Thoracic aorta (tissue), 2 donors: Measurements from ENCODE around the gene HMGB3. TPM values are rescaled to one million over a fixed set of nuclear protein-coding genes. Genes with fewer than 3 reads are reported as not detected.
"Not testable (repeated sequence)": the region's sequence is repeated elsewhere in the genome, so short reads cannot be mapped to it uniquely, and the experiment has no call there.

ENCODE experiments used
- ATAC-seq: fragments of 150-250 bp; one replicate; pipeline ENCODE4 v1.8.0; 2017; ENCODE audit warnings: low read depth; ENCODE audit not compliant: insufficient number of reproducible peaks, low FRiP score
- DNase-seq: peaks from one replicate; pipeline ENCODE4 v3.0.0-alpha.2; 2020; ENCODE audit warnings: low spot score
- H3K27ac ChIP-seq, 2 donors: fragments of 200-600 bp; sonication (generic); 1 replicate in 1 of 2; 2 replicates in 1 of 2; pipeline ENCODE4 v1.5.1; 2016; ENCODE audit warnings: mild to moderate bottlenecking in 2 of 2, moderate library complexity in 2 of 2
- H3K27me3 ChIP-seq: fragments of 200-600 bp; sonication (generic); replicated peaks from 2 replicates; pipeline ENCODE4 v1.6.0; 2016; ENCODE audit warnings: mild to moderate bottlenecking; ENCODE audit not compliant: insufficient read depth
- H3K36me3 ChIP-seq: fragments of 200-600 bp; sonication (generic); one replicate; pipeline ENCODE4 v1.5.1; 2016
- H3K4me1 ChIP-seq, 2 donors: fragments of 200-600 bp; sonication (generic); 1 replicate in 1 of 2; 2 replicates in 1 of 2; pipeline versions ENCODE4 v1.5.1 to v1.6.0; 2016; ENCODE audit warnings: low read depth in 2 of 2, mild to moderate bottlenecking in 1 of 2; ENCODE audit not compliant: control insufficient read depth in 1 of 2
- H3K4me3 ChIP-seq: fragments of 200-600 bp; sonication (generic); 2 replicates; pipeline ENCODE4 v1.5.1; 2016; ENCODE audit warnings: mild to moderate bottlenecking
- H3K9me3 ChIP-seq: fragments of 200-600 bp; sonication (generic); 2 replicates; pipeline ENCODE4 v1.5.1; 2016
- CTCF ChIP-seq: fragments of 200-600 bp; sonication (generic); IDR thresholded peaks from one replicate; pipeline ENCODE4 v1.5.1; 2019; ENCODE audit warnings: antibody characterized with exemption
- total RNA-seq, 2 donors: library from RNA; depleted of rRNA; stranded (reverse); fragments of >200 nt; gene quantifications; one replicate each; pipeline versions ENCODE4 v1.1.0 to v1.2.3, GENCODE V29; 2016

HMGB3 gene
- total RNA-seq, 2 donors from 2014 or later = 0.41 to 3.2 TPM

- no peak for ATAC-seq
- Histone ChIP-seq H3K4me1 (peaks cover 0 to 5% of the 10 kb centered on the region in 2 donors), H3K27ac (no peak overlapping the region), H3K36me3 (no peaks in the 10 kb centered on the region), H3K4me3 (peak overlapping the region; percentile 68), H3K27me3 (no peaks in the 10 kb centered on the region), H3K9me3 (no peaks in the 10 kb centered on the region)
- TF ChIP-seq CTCF = no peak
- no peak for DNase-seq
Observed at GRCh38 chrX:150984169-150984824, 1.2 kb downstream of the HMGB3 start.

- H3K36me3 ChIP-seq, H3K27me3 ChIP-seq, H3K4me3 ChIP-seq, DNase-seq, H3K9me3 ChIP-seq, H3K27ac ChIP-seq, ATAC-seq, H3K4me1 ChIP-seq: not testable (repeated sequence)
Observed at GRCh38 chrX:150987687-150988086, 4.6 kb downstream of the HMGB3 start.

- no peak for DNase-seq
- no peak overlapping the region for H3K4me3 ChIP-seq
- ATAC-seq = no peak
- H3K27ac ChIP-seq = no peak overlapping the region
- H3K27me3 ChIP-seq = no peaks in the 10 kb centered on the region
- no peaks in the 10 kb centered on the region for H3K36me3 ChIP-seq
- TF ChIP-seq CTCF = no peak
- H3K4me1 ChIP-seq = peaks cover 0 to 5% of the 10 kb centered on the region in 2 donors
- no peaks in the 10 kb centered on the region for H3K9me3 ChIP-seq
Observed at GRCh38 chrX:150989420-150989819, 6.3 kb downstream of the HMGB3 start.

- Histone ChIP-seq H3K27me3 (no peaks in the 10 kb centered on the region), H3K27ac (no peak overlapping the region), H3K36me3 (no peaks in the 10 kb centered on the region), H3K9me3 (no peaks in the 10 kb centered on the region), H3K4me1 (no peaks in the 10 kb centered on the region), H3K4me3 (no peak overlapping the region)
- ATAC-seq (no peak), DNase-seq (no peak)
- TF ChIP-seq CTCF = no peak
Observed at GRCh38 chrX:150990910-150991309, 7.8 kb downstream of the HMGB3 start.

GRCh38 chrX:151000861-151001331, 17.8 kb downstream of the HMGB3 start:
- TF ChIP-seq CTCF = no peak
- Histone ChIP-seq H3K27me3 (no peaks in the 10 kb centered on the region), H3K9me3 (no peaks in the 10 kb centered on the region), H3K27ac (no peak overlapping the region), H3K4me1 (no peaks in the 10 kb centered on the region), H3K36me3 (no peaks in the 10 kb centered on the region), H3K4me3 (no peak overlapping the region)
- no peak for ATAC-seq
- no peak for DNase-seq

- Histone ChIP-seq H3K36me3 (no peaks in the 10 kb centered on the region), H3K27ac (no peak overlapping the region), H3K9me3 (no peaks in the 10 kb centered on the region), H3K27me3 (no peaks in the 10 kb centered on the region), H3K4me3 (no peak overlapping the region), H3K4me1 (no peaks in the 10 kb centered on the region)
- no peak for ATAC-seq
- DNase-seq = no peak
- TF ChIP-seq CTCF = no peak
Observed at GRCh38 chrX:151004085-151004484, 20.9 kb downstream of the HMGB3 start.
